IMR-90 (cell line): ENCODE data around the gene DENND1A. TPM values are rescaled to one million over a fixed set of nuclear protein-coding genes. Genes with fewer than 3 reads are reported as not detected.

Experiments
- ATAC-seq: fragments of 200-7000 bp; cut with Tn5 transposase; 2 replicates; pipeline ENCODE4 v1.9.1; 2020; ENCODE audit warnings: low read depth, mild to moderate bottlenecking, moderate library complexity
- BruUV-seq: library from RNA; stranded (reverse); fragments of 400-500 nt; replicated peaks from 2 replicates; lab custom pipeline; 2021; lab: Mats Ljungman, UMichigan
- CTCF ChIA-PET: fragments of 300-600 bp; formaldehyde crosslinking; extraction: SDS; loops from one replicate; lab custom pipeline; 2021; ENCODE audit warnings: antibody characterized with exemption; lab: Yijun Ruan, JAX
- POLR2A ChIA-PET: fragments of 300-600 bp; sonication (Branson Sonifier 250); formaldehyde crosslinking; loops from one replicate; lab custom pipeline; 2022; ENCODE audit warnings: antibody characterized with exemption; ENCODE audit not compliant: unreplicated experiment; lab: Charles Lee
- DNase-seq: peaks from one replicate; pipeline ENCODE4 v3.0.0; 2013
- H2AFZ ChIP-seq: replicated peaks from 2 replicates; pipeline ENCODE3; 2013; ENCODE audit warnings: low read length, mild to moderate bottlenecking; ENCODE audit not compliant: poor library complexity
- H2AK5ac ChIP-seq: 2 replicates; pipeline ENCODE4 v1.6.1; 2013; ENCODE audit warnings: low read depth, low read length, inconsistent platforms
- H2AK9ac ChIP-seq: replicated peaks from 2 replicates; pipeline ENCODE3; 2013; ENCODE audit warnings: mild to moderate bottlenecking, low read depth, low read length, moderate library complexity; ENCODE audit not compliant: poor library complexity
- H2BK120ac ChIP-seq: 2 replicates; pipeline ENCODE4 v1.6.1; 2013; ENCODE audit warnings: low read depth, low read length, inconsistent platforms
- H2BK15ac ChIP-seq: 3 replicates; pipeline ENCODE4 v1.6.1; 2013; ENCODE audit warnings: low read depth, low read length, inconsistent platforms
- H2BK20ac ChIP-seq: 2 replicates; pipeline ENCODE4 v1.6.1; 2013; ENCODE audit warnings: low read depth, mild to moderate bottlenecking, inconsistent platforms, low read length, moderate library complexity
- H2BK5ac ChIP-seq: 2 replicates; pipeline ENCODE4 v1.6.1; 2013; ENCODE audit warnings: mild to moderate bottlenecking, low read depth, low read length, inconsistent platforms; ENCODE audit not compliant: poor library complexity, severe bottlenecking
- H3K14ac ChIP-seq: replicated peaks from 2 replicates; pipeline ENCODE4 v1.6.1; 2013; ENCODE audit warnings: low read depth, low read length, inconsistent platforms
- H3K18ac ChIP-seq: 2 replicates; pipeline ENCODE4 v1.6.1; 2013; ENCODE audit warnings: low read depth, low read length, control low read depth
- H3K23ac ChIP-seq: 2 replicates; pipeline ENCODE4 v1.6.1; 2013; ENCODE audit warnings: low read depth, low read length, inconsistent platforms
- H3K27ac ChIP-seq: 2 replicates; pipeline ENCODE4 v1.5.1; 2013; ENCODE audit warnings: mild to moderate bottlenecking, control low read depth, low read length; ENCODE audit not compliant: insufficient read depth
- H3K27me3 ChIP-seq: 2 replicates; pipeline ENCODE4 v1.6.1; 2013; ENCODE audit warnings: low read length; ENCODE audit not compliant: control insufficient read depth, insufficient read depth
- H3K36me3 ChIP-seq: 2 replicates; pipeline ENCODE4 v1.6.1; 2013; ENCODE audit warnings: low read length, mixed read lengths; ENCODE audit not compliant: control insufficient read depth, insufficient read depth
- H3K4ac ChIP-seq: 2 replicates; pipeline ENCODE4 v1.6.1; 2013; ENCODE audit warnings: low read depth, low read length, inconsistent platforms
- H3K4me1 ChIP-seq: 2 replicates; pipeline ENCODE4 v1.6.1; 2013; ENCODE audit warnings: low read length, mixed read lengths; ENCODE audit not compliant: control insufficient read depth, insufficient read depth
- H3K4me2 ChIP-seq: 2 replicates; pipeline ENCODE4 v1.6.1; 2013; ENCODE audit warnings: low read depth, mild to moderate bottlenecking, control low read depth, low read length, moderate library complexity
- H3K4me3 ChIP-seq: 2 replicates; pipeline ENCODE4 v1.5.1; 2013; ENCODE audit warnings: low read depth, mild to moderate bottlenecking, control low read depth, low read length, moderate library complexity; ENCODE audit not compliant: insufficient read depth
- H3K56ac ChIP-seq: 2 replicates; pipeline ENCODE4 v1.6.1; 2013; ENCODE audit warnings: low read length, inconsistent platforms; ENCODE audit not compliant: insufficient read depth; ENCODE audit errors: extremely low read depth
- H3K79me1 ChIP-seq, 2 experiments: 2 replicates each; pipeline ENCODE4 v1.6.1; 2013; ENCODE audit warnings: low read length in 2 of 2, inconsistent platforms in 1 of 2, low read depth in 1 of 2
- H3K9ac ChIP-seq: 2 replicates; pipeline ENCODE4 v1.6.1; 2013; ENCODE audit warnings: low read depth, low read length, control low read depth
- H3K9me1 ChIP-seq: 2 replicates; pipeline ENCODE4 v1.6.1; 2013; ENCODE audit warnings: low read length, inconsistent platforms; ENCODE audit not compliant: insufficient read depth
- H3K9me3 ChIP-seq: 2 replicates; pipeline ENCODE4 v1.6.1; 2013; ENCODE audit warnings: low read length; ENCODE audit not compliant: control insufficient read depth, insufficient read depth
- H4K20me1 ChIP-seq: 2 replicates; pipeline ENCODE4 v1.6.1; 2013; ENCODE audit warnings: low read length, inconsistent platforms; ENCODE audit not compliant: insufficient read depth
- H4K5ac ChIP-seq: 2 replicates; pipeline ENCODE4 v1.6.1; 2013; ENCODE audit warnings: mild to moderate bottlenecking, low read depth, low read length, control low read depth
- H4K8ac ChIP-seq, 2 experiments: 2 replicates each; pipeline ENCODE4 v1.6.1; 2013; ENCODE audit warnings: low read depth in 2 of 2, low read length in 2 of 2, control low read depth in 1 of 2, inconsistent platforms in 1 of 2
- H4K91ac ChIP-seq: 2 replicates; pipeline ENCODE4 v1.6.1; 2013; ENCODE audit warnings: low read depth, low read length, inconsistent platforms; ENCODE audit not compliant: insufficient read depth
- BHLHE40 ChIP-seq: fragments of 150-350 bp; IDR thresholded peaks from 2 replicates; pipeline ENCODE4 v1.6.1; 2016; ENCODE audit warnings: mild to moderate bottlenecking, low read depth, low read length
- CEBPB ChIP-seq: IDR thresholded peaks from 2 replicates; pipeline ENCODE4 v1.6.1; 2012; ENCODE audit warnings: low read depth, low read length, improper control_type of control experiment
- CHD1 ChIP-seq: IDR thresholded peaks from 2 replicates; pipeline ENCODE4 v1.6.1; 2012; ENCODE audit warnings: low read depth, low read length, improper control_type of control experiment
- CTCF ChIP-seq: conservative IDR thresholded peaks from 2 replicates; pipeline ENCODE4 v1.5.1; 2012; ENCODE audit warnings: mild to moderate bottlenecking, low read depth, low read length, improper control_type of control experiment
- ELK1 ChIP-seq: fragments of 150-350 bp; IDR thresholded peaks from 2 replicates; pipeline ENCODE4 v1.6.1; 2016; ENCODE audit warnings: low read depth, mild to moderate bottlenecking, low read length, moderate library complexity, borderline replicate concordance
- FOS ChIP-seq: fragments of 150-350 bp; IDR thresholded peaks from 2 replicates; pipeline ENCODE4 v1.6.1; 2016; ENCODE audit warnings: low read depth, low read length
- MAFK ChIP-seq: IDR thresholded peaks from 2 replicates; pipeline ENCODE4 v1.6.1; 2012; ENCODE audit warnings: low read depth, low read length, improper control_type of control experiment
- MAZ ChIP-seq: IDR thresholded peaks from 2 replicates; pipeline ENCODE4 v1.6.1; 2012; ENCODE audit warnings: low read depth, mild to moderate bottlenecking, low read length, improper control_type of control experiment, moderate library complexity, borderline replicate concordance
- MXI1 ChIP-seq: IDR thresholded peaks from 2 replicates; pipeline ENCODE4 v1.6.1; 2012; ENCODE audit warnings: low read depth, mild to moderate bottlenecking, low read length, moderate library complexity, borderline replicate concordance
- NFE2L2 ChIP-seq: fragments of 150-350 bp; IDR thresholded peaks from 2 replicates; pipeline ENCODE4 v1.6.1; 2016; ENCODE audit warnings: low read depth, mild to moderate bottlenecking, low read length
- POLR2A ChIP-seq: IDR thresholded peaks from 2 replicates; pipeline ENCODE4 v1.6.1; 2012; ENCODE audit warnings: mild to moderate bottlenecking, low read depth, low read length
- RAD21 ChIP-seq: IDR thresholded peaks from 2 replicates; pipeline ENCODE4 v1.6.1; 2012; ENCODE audit warnings: low read length, improper control_type of control experiment
- RCOR1 ChIP-seq: IDR thresholded peaks from 2 replicates; pipeline ENCODE4 v1.6.1; 2012; ENCODE audit warnings: mild to moderate bottlenecking, low read length, improper control_type of control experiment; ENCODE audit not compliant: insufficient replicate concordance
- RFX5 ChIP-seq: IDR thresholded peaks from 2 replicates; pipeline ENCODE4 v1.8.0; 2012; ENCODE audit warnings: low read depth, mild to moderate bottlenecking, low read length, moderate library complexity
- SMC3 ChIP-seq: fragments of 150-350 bp; IDR thresholded peaks from 2 replicates; pipeline ENCODE4 v1.6.1; 2016; ENCODE audit warnings: low read depth, mild to moderate bottlenecking, antibody characterized with exemption, low read length, moderate library complexity
- USF2 ChIP-seq: fragments of 150-350 bp; IDR thresholded peaks from 2 replicates; pipeline ENCODE4 v1.6.1; 2017; ENCODE audit warnings: mild to moderate bottlenecking, antibody characterized with exemption, low read length, low read depth
- WGBS, 2 experiments: methylation state at CpG; one replicate each; pipeline versions ENCODE4 v1.1.5 to v1.1.7; 2013; ENCODE audit warnings: missing lambda C conversion rate in 2 of 2; ENCODE audit not compliant: insufficient read length in 1 of 2; ENCODE audit errors: extremely low coverage in 2 of 2; 5-methylcytosine and 5-hydroxymethylcytosine counted together
- dilution Hi-C: fragments of 300-500 bp; cut with HindIII; formaldehyde crosslinking; loops from one replicate; pipeline ENCODE4 v1.14.3; 2018; ENCODE audit warnings: low sequenced_read_pairs; ENCODE audit not compliant: unreplicated experiment
- in situ Hi-C: fragments of 300-500 bp; cut with MboI; formaldehyde crosslinking; loops from 3 replicates; pipeline ENCODE4 v1.14.3; 2019; ENCODE audit warnings: low sequenced_read_pairs, inconsistent platforms, mixed read lengths
- intact Hi-C: fragments of 100-400 bp; cut with micrococcal nuclease; formaldehyde crosslinking; loops from 2 replicates; pipeline ENCODE4 v1.10.0; 2022
- polyA plus RNA-seq, 3 experiments: library from polyadenylated mRNA; depleted of rRNA; stranded (reverse); fragments of >200 nt; gene quantifications; 2 replicates each; pipeline ENCODE4 v1.2.3, GENCODE V29; 2012; ENCODE audit warnings: low replicate concordance in 1 of 3
- total RNA-seq: library from RNA; depleted of rRNA; stranded (reverse); fragments of >200 nt; gene quantifications from 2 replicates; pipeline ENCODE4 v1.2.3, GENCODE V29; 2012

The DENND1A gene
- total and polyA plus RNA-seq, 2 of the 4 experiments (the other 2 are of a cell fraction), result 21.4 to 27.6 TPM

GRCh38 chr9:123478967-123479602 lies 450.8 kb downstream of the DENND1A start:
- H4K20me1 ChIP-seq, result no peaks in the 10 kb centered on the region
- no peaks in the 10 kb centered on the region for H3K27me3 ChIP-seq
- H3K4ac ChIP-seq, result no peak overlapping the region
- H3K23ac ChIP-seq, result no peak overlapping the region
- no peak overlapping the region for H2AFZ ChIP-seq
- H3K56ac ChIP-seq, result no peak overlapping the region
- intact Hi-C loops (no loop called here), in situ Hi-C loops (no loop called here), dilution Hi-C loops (no loop called here)
- no peak overlapping the region for H4K8ac ChIP-seq
- H3K9me1 ChIP-seq, result no peaks in the 10 kb centered on the region; the same call in 1 of the 2 replicates
- no peak overlapping the region for H4K91ac ChIP-seq
- ChIA-PET CTCF (no interaction called here), POLR2A (no interaction called here)
- H2BK120ac ChIP-seq, result no peak overlapping the region
- no peak overlapping the region for H3K14ac ChIP-seq
- no peak overlapping the region for H2AK9ac ChIP-seq
- TF ChIP-seq USF2 (no peak), POLR2A (no peak), MAFK (no peak), RCOR1 (no peak), RAD21 (no peak), MXI1 (no peak), FOS (no peak), MAZ (no peak), SMC3 (no peak), NFE2L2 (no peak), CTCF (no peak), CHD1 (no peak), BHLHE40 (no peak), CEBPB (no peak), RFX5 (no peak), ELK1 (no peak)
- BruUV-seq, result no TSS peak
- no peaks in the 10 kb centered on the region for H3K4me1 ChIP-seq
- H2BK20ac ChIP-seq, result no peak overlapping the region
- no peak overlapping the region for H3K4me3 ChIP-seq
- H3K27ac ChIP-seq, result no peak overlapping the region
- WGBS, 2 experiments, result 60% methylated on average over 1 of the region's 5 CpGs; no CpG with 5 or more reads in 1 of the 2 experiments
- H2BK15ac ChIP-seq, result no peak overlapping the region
- no peak overlapping the region for H3K18ac ChIP-seq
- no peak for DNase-seq
- H2BK5ac ChIP-seq, result no peak overlapping the region
- H3K36me3 ChIP-seq, result no peaks in the 10 kb centered on the region
- no peak overlapping the region for H2AK5ac ChIP-seq
- H4K5ac ChIP-seq, result no peak overlapping the region
- H3K9me3 ChIP-seq, result no peaks in the 10 kb centered on the region
- no peaks in the 10 kb centered on the region for H3K79me1 ChIP-seq
- H3K4me2 ChIP-seq, result no peak overlapping the region
- ATAC-seq, result no peak
- H3K9ac ChIP-seq, result no peak overlapping the region
